NCI-H2196 treated with DMSO at 0.1 percent for 48 hours (cell line): ENCODE measurements around the gene PRKG1.

Experiments used
- DNase-seq: peaks from one replicate; lab custom pipeline; 2025; ENCODE audit not compliant: unreplicated experiment; lab: John Stamatoyannopoulos, UW

The PRKG1 gene

DNA sequence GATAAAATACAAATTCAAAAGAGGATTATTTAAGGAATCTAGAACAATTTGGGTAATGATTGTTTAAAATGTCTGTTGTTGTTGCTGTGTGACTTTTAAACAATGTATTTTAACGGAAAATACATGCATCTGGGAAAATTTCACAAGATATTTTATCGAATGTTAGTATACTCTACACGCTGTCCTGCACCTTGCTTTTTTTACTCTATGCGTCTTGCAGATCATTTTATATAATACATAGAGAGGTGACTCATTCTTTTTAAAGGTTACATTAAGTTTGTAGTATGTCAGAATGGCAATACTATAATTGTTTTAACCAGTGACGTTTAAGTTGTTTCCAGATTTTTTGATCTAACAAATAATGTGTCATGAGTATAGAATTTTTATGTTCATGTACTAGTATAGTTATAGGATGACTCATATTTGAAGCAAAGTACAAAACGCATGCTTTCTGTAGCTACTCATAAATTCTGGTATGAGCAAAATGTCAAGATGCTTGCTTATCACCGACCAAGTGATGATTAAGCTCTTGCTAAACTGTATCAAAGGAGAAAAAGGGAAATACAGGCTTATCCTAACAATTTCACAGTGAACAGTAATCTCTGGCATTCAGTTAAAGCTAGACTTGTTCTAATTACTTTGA lies 1244.7 kb downstream of the PRKG1 start:
- DNase-seq: no peak

GRCh38 chr10:52319926-52320325 lies 1245.6 kb downstream of the PRKG1 start:
- no peak for DNase-seq

- no peak for DNase-seq
Observed at GRCh38 chr10:52322323-52322722, 1248.0 kb downstream of the PRKG1 start.

GRCh38 chr10:52322936-52323335 lies 1248.6 kb downstream of the PRKG1 start:
- no peak for DNase-seq

- no peak for DNase-seq
Observed at GRCh38 chr10:52326382-52326781, 1252.1 kb downstream of the PRKG1 start.

DNA sequence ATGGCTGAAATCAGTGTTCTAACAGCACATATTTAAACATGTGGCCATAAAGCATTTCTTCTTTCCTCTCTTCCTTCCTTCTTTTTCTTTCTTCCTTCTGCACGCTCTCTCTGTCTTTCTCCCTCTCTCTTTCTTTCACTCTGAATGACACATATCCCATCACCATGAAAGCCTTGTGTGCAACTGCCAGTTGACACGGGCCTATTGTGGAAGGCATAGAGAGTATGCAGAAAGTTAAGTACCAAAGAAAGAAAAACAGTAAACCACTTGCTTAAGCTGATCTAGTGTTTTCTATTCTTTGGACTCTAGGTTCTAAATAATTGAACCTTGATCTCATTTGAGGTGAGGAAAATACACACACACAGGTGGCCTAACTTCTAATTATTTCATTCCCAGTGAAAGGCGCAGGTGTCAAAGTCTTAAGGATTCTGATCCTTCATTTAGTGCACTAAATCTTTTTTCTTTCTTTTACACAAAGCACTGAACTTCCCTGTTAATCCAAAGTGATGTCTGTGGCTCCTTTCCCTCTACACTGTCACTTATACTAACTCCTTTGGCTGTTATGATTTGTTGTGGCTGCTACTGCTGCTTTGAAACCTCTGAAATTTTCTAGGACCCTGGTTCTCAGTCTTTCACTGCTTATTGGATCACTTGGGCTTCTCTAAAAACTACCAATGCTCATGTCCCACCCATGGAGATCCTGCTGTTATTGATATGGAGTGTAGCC lies 1257.5 kb downstream of the PRKG1 start:
- DNase-seq: no peak

GRCh38 chr10:52332815-52333214 lies 1258.5 kb downstream of the PRKG1 start:
- DNase-seq: no peak

DNA sequence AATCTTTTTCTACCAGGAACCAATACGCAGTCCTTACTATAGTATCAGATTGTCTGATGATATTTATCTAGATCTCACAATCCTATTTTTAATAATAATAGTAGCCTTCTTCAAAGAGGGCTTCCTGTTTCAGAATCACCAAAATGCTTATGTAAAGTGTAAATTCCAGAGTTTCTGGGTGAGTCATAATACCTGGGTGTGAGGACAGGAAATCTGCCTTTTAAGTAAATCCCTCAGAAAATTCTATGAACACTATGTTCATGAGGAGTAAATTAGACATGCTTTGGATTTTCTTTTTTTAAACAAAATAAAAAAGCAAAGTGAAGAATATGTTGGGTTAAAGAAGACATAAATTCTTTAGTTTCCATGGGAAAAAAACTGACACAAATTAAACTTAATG lies 1260.3 kb downstream of the PRKG1 start:
- no peak for DNase-seq

DNA sequence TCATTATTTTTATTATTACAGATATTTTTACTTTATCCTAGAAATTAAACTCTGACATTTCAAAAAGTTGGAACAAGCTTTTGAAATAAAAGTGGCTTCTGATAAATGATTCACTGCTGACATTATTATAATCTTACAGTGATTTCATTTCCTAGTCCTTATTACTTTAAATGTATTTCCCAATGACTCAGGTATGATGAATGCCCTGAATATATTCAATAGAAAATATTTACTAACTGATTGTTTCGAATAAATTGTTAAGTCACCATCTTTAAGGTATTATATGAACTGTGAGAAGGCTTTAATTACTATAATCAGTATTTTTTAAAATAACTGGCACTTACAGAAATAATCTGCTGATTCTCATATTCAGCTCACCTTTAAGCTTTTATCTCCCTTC lies 1261.4 kb downstream of the PRKG1 start:
- no peak for DNase-seq

GRCh38 chr10:52337225-52337624 lies 1262.9 kb downstream of the PRKG1 start:
- DNase-seq: no peak

DNA sequence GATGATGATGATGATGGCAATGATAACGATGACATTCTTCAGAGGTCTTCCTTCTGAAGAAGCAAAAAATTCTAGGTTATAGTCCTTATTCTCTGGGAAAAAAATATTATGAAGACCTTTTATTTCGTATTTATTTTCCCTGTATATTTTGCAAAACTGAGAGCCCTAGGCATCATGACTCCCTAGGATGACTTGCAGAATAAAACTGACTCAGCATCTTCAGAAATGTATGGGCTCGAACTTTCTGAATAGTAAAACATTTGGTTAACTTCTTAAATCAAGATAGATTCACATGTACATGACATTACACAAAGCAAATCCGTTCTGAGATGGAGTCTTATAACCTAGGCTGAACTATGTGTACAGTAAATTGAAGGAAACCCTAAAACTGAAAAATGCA lies 1269.2 kb downstream of the PRKG1 start:
- DNase-seq: no peak

DNA sequence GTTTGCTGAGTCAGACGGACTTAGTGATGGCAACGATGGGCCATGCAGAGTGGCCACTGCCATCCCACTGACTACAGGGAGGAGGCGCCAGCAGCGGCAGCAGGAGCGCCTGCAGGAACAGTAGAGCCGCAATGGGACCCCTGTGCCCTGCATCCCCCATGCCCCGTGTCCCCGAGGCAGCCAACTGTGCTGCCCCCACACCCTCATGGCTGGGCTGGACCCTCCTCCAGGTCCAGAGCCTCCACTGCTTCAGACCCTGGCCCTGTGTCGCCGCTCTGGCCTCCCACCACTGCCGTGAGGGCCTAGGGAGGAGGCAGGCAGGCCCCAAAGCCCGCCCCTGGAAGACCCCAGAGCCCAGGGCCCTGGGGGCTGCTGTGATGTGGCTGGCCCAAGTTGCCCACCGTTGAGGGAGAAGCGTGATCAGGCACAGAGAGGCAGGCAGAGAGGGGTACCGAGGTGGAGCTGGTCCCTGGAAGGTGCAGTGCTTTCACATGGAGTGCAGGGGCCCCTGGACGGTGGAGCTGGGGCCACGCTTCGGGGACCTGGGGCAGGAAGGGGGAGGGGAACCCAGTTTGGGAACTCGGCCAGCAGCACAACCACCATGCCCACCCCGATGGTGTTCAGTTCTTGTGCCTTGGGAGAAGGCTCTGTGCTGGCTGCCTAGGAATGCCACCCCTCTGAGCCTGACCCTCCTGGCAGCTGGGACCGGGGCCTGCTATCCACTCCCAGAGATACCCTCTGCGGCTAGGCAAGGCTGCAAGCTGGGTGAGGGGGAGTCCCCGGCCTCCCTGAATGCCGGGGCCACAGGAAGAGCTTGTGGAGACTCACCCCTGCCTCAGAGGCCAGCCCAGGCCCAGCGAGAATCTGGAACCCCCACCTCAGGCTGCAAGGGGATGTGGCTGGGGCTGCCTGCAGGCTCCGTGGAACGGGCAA lies 1272.4 kb downstream of the PRKG1 start:
- no peak for DNase-seq

DNA sequence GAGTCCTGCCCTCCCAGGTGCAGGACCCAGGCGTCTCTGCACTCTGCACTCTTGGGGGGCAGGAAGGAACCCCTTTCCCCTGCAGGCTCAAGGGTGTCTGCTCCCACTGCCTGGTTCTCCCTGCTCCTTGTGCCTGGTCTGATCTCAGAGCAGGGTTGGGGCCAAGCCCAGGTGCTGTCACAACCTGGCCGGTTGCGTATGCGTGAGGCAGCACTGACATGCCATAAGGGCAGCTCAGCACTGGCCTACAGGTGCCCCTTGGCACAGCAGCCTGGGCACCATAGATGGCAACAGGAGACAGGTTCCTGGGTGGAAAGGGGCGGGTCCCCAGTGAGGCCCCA lies 1273.0 kb downstream of the PRKG1 start:
- DNase-seq: no peak
